HG02973 (cell line): ENCODE data around the gene PGM2.

Source experiments
- ATAC-seq: cut with Tn5 transposase; IDR thresholded peaks from one replicate; pipeline ENCODE4 v1.9.1; 2021; ENCODE audit warnings: moderate library complexity; ENCODE audit not compliant: unreplicated experiment

The PGM2 gene

DNA sequence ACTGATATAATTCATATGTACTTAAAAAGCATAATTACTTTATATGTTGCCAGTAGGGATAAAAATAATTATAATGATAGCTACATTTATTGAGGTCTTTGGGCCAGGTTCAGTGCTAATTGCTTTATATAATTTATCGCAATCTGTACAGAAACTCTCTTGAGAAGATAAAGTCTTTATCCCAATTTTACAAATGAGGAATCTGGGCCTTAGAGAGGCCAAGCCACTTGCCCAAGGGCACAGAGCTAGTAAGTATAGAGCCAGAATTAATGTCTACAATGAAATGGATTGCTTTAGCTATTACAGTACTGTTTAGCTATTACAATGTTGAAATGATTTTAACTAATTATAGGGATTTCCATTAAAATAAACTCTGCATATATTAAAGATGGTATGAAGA, 33.8 kb downstream of the PGM2 start:
- no peak for ATAC-seq

DNA sequence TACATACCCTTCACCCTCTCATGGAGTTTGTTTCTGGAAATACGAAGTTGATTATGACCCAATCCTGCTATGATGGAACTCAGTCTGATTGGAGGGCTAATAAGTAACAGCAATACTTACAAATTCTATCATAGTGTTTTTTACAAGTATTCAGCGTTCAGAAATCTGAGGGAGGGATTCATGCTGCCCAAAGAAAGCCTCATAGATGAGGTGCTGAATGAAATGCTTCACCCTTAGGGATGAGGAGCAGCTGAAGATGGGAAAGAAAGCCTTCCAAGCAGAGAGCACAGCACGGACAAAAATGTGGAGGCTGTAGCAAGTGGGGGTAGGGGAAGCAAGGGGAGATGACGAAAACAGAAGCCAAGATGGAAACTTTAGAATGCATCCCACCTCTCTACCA, 36.5 kb downstream of the PGM2 start:
- ATAC-seq = no peak

DNA sequence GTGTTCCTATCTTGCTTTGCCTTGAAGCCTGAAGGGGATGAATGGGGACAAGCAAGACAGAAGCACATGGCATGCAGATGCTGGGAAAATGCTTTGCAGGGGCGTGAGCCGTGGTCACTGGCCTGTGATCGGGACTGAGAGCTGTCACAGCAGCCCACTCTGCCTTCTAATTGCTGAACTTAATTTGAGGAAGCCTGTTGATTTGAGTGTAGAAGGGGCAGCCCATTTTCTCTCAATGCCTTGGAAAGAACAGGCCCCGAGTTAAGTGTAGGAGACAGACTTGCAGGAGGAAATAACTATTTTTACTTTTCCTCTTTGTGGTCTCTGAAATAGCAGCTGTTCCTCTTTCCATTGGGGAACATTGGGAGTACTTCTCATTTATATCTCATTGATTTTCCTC, 38.3 kb downstream of the PGM2 start:
- no peak for ATAC-seq

DNA sequence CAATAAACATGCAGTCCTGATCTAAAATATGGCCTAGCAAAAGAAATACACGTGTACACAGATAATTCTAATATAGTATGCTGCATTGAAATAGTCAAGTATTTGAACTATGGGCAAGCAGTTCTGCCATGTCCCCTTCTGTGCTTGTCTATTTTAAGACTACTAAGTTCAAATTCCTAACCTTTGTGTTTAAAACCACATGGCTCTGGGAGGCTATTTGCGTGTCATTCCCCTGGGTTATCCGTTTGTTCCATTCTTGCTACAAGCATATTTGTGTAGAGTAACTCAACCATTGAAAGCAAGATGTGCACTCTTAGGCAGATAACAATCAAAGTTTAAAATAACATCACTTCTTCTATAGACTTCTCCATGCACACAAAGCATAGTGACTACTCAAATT, 39.0 kb downstream of the PGM2 start:
- no peak for ATAC-seq

DNA sequence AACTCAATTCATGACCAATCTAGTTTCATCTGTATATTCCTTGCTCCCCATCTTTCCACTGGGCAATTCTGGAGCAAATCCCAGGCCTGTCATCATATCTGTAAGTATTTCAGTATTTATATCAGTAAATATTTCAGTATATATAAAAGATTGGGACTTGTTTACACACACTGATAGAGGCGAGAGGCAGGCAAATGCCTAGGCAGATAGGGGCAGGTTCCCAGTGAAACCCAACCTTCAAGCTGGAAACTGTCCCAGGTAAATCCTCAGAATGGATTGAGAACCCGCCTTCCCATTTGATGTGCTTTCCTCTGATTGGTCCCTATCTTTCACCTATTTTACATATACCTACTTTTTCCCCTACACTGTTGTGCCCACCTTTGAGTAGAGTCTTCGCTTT, 40.6 kb downstream of the PGM2 start:
- ATAC-seq = no peak

DNA sequence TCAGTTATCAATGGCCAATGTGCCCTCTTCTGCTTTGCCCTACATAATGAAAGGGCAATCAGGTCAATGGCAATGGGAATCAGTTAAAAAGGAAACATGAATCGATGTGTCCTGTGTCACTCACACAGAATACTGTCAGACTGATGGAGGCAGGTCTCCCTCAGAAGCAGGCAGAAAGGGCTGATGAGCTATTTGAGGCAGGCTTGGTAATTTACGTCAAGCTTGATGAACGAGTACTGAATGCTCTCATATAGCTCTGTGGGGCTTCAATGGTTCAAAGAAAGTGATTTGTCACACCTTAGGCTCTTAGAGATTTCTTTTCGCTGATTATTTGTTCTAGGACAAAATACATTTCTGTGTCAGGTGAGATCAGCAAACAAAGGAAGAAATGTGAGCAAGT, 41.8 kb downstream of the PGM2 start:
- ATAC-seq = no peak

DNA sequence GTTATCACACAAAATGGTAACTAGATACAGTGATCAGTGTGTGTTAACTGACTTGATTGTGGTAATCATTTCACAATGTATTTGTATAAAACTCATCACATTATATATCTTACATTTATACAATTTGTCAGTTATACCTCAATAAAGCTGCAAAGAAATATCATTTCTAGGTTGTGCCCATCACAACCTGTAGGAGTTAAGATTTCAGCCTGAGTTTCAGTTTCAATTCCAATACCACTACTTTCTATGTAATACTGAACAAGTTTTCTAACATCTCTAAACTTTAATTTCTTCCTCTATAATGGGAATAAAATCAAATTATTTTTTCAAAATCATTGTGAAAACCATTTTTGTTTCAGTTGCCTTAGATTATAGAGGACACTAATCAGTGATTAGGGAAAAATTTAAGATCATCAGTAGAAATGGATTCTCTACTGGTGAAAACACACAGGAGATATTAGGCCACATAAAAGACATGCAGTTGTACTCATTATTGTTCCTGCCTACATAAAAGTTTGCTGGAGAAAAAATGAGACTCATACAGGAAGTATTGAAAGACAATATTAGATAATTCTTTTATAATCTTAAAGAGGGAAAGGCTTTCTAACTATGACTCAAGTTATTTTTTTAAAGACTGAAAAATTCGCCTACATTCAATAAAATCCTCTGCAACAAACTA, 46.0 kb downstream of the PGM2 start:
- no peak for ATAC-seq

DNA sequence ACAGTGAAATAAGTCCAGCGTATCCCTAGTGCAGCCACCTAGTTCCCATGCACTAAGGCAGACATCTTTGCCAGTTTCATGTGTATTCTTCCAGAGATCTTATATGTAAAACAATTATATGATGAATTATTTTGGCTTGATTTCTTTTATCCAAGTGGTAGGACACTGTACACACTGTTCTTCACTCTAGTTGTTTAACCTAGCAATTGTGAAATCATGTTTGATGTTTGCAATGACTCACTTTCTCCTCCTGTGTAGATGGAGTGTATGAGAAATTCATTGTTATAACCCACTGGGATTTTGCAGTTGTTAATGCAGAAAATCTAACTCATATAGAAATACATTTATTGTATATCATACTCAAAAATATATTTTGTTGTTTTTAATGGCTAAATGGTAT, 46.9 kb downstream of the PGM2 start:
- no peak for ATAC-seq

DNA sequence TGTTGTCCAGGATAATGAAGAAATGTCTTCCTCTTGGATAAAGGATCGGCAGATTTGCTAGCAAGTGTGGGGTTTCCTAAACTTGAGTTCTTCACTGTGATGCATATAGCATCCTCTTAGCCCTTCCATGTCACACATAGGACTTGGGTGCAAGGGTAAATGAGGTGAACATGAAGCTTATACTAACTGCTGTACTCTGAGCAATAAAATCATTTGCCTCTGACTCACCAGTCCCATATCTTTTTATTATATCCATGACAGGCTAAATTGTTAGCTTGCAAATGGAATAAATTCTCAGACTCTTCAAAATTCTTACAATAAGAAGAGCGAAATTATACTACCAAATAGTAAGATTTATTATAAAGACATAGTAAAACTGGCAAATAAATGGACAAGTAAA, 49.7 kb downstream of the PGM2 start:
- ATAC-seq = no peak

DNA sequence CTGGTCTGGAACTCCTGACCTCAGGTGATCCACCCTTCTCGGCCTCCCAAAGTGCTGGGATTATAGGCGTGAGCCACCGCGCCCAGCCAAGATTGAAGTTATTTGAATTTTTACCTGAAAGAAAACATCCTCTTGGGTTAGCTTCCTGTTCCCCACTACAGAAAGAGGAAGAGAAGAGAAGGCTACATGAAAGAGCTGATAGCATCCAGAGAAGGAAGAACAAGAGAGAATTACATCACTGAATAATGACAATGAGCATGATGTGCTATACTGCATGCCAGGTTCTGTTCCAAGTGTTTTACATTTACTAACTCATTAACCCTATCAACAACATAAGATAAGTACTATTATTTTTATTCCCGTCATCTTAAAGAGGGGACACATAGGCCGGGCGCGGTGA, 52.9 kb downstream of the PGM2 start:
- no peak for ATAC-seq

DNA sequence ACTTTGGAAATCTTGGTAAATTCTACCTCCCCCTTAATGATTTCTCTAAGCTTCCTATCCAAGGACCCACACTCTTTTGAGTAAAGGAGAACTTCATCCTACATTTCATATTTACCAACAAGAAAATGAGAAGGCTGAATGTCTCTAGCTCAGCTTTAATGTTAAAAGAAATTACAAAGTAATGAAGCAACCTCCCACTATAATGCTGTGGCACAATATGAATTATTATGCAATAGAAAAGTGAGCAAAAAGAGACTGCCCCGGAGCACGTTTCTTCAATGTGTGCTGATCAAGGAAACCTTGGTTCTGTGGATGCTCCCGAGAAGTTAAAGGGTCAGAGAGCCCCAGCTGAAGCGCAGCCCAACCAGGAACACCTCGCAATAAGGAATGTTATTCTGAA, 55.3 kb downstream of the PGM2 start:
- ATAC-seq = no peak

DNA sequence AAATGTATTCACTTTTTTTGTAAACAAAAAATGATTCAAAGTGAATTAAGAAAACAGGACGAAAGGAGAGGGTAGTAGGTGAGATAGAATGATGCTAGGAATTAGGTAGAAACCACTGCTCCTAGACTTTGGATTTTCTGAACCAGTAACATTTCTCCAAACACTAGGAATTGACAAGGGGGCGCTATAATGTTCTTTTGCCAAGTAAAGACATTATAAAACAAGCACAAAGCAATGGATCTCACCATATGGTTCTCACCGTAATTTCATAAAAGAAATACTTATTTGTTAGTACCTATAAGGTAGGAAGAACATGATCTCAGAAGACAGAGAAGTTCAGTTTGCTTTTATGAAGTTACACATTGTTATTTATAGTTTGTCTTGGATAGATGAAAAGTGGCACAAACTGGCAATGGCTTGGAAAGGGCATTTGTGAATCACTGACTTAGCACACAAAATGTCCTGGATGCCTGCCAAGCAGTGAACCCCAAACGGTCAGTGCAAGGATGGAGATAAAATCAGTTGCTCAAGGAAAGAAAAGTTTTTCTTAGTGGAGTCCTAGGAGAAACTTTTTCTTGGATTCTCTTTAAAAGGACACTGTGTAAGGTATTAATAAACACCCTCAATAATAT, 56.3 kb downstream of the PGM2 start:
- ATAC-seq = no peak

DNA sequence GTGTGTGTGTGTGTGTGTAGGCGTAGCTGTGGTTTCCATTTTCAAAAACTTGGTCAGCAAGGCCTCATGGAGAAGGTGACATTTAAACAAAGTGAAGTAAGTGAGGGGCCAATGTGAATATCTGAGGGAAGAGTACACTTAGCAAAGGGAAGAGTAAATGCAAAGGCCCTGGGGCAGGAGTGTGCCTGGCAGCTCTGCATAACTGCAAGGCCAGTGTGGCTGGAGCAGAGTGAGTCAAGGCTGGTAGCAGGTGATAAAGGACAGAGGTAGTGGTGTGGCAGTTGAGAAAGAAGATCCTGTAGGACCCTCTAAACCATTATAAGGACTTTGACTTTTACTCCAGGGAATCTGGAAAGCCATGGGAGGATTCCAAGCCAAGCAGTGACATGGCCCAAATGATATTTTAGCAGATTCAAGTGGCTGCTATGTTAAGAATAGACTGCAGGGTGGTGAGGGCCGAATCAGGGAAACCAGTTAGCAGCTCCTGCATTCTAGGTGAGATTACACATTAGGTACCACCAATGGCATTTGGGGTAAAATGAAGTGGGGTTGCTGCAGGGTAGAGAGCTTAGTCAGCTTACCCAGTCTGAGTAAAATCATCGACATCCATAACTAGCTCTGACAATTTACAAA, 58.5 kb downstream of the PGM2 start:
- ATAC-seq = no peak

DNA sequence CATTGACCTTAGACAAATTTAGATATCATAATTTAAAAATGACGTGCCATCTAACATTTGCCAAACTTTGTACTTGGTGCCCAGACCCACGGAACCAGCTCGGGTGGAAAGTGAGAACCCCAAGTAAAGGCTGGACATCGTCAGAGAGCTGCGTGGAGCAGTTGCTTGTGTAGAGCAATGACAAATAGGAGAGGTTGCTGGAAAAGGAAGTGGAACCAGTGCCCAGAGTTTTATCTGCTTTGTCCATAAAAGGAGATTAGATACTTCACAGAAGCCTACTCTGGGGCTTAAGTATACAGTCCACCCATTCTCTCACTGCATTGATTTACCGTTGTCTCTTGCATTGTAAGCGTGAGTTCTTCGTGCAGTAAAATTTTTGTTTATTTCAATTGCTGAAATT, 59.0 kb downstream of the PGM2 start:
- no peak for ATAC-seq

DNA sequence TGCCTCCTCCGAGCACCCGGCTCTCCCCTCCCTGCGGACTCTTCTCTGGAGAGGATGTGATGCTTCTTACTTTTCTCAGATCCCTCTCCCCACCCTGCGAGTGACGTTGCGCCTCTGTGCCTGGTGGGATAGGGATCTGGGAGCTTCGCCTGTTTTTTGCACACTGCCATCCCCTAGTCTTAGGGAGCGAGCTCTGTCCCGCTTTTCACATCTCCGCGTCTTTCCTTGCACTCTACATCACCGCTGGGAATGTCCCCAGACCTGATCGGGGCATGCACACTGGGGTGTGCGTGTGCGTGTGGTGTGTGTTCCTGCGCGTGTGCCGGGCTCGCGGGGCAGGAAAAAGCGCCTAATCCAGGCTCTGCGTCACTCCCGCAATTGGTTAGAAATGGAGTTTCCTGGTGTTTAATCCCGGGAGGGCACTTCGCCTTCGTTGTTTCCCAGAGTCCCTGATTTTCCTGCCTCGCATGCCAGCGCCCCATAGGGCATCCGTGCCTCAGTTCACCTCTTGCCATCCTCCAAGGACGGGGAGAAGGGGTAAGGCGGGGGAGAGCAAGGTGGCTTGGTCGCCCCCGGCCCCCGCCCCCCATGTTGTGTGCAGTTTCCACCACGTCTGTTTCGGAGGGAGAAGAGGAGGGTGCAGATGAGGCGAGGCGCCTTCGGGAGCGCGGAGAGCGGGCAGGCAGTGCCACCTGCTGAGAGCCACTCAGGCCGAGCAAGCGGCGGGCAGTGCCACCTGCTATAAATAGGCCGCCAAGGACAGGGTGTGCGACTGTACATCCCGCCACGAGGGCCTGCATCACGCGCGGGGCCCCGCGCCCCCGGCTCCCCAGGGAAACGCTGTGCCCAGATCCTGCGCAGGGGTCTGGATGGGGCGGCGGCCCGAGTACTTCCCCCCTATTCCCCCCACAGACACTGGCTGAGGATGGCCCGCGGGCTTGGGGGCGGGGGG, 63.6 kb downstream of the PGM2 start:
- peak; percentile 1 for ATAC-seq

DNA sequence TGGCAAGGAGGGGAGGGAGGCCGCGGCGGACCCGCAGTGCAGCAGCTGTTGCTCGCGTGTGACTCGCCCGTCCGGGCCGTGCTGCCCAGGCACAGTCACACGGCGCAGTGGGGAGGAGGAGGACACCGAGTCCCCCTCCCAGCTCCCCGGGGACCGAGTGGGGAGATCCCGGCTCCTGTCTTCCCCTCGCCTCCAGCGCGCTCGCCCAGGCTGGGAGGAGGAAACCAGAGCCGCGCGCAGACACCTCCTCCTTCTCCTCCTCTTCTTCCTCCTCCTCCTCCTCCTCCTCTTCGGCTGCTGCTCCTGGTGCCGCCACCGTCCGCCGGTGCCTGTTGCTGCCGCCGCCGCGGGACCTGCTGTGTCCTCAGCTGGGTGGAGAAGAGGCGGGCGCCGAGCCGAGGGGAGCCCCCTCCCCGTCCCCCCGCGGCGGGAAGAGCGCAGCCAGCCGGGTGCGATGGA, 64.3 kb downstream of the PGM2 start, which contains the start of gene TBC1D1:
Gene TBC1D1 (plus strand): TSS at position 284 of the 459 bp plus-strand sequence. CDS start 11,012 bp downstream, outside the sequence.
- peak; percentile 15 for ATAC-seq

DNA sequence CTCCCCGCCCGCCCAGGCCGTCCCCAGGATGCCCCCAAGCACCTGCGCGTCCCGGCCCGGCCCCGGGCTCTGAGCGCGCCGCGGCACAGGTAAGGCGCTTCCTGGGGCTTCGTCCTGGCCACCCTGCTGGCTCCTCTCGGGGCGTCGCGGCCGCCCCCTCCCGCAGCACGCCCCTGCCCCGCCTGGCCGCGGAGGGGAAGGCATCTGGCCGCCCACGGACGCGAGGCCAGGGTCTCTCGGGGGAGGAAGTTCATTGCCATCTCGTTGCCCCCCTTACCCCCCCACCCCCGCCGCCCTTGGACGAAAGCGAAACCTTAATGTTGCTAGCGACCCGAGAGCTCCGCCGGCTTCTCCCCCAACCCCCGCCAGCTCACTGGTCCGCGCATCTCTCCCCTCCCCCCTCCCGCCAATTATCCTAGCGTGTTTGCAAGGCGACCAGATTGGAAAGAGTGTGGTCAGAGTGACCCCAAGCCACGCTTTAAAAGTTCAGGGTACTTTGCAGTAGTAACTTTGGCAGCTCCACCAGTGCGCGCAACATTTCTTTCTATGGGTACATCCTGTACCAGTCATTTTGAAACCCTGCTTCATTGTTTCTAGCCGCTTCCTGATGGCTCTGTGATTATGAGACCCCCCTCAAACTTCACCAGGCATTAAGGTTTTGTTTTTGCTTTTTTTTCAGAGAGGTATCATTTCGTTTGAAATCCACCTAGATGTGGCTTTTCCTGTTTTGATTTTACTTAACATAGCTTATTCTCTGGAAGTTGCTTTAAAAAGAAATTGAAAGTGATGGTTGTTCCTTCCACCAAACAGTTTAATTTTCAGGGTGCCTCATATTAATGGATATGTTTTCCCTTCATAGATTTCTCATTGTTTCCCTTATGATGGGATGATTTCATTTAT, 65.0 kb downstream of the PGM2 start:
- ATAC-seq = peak; percentile 65

DNA sequence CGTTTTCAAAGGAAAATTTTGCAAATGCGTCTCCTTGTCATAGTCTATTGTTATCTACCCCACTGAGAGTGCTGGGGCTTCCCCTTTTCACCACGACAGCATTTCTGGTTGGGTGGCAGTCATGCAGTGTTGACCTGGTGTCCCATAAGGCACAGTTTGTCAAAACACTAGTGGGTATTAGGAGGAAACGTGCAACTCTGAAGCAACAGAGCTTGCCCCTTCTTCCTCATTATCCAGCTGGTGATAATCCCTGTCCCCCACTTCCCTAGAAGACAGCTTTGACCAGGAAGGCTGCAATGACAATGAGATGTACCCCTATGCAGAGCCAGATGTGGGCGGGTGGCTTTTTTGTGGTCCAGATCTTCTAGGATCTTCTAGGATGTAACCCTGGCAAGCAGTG, 66.2 kb downstream of the PGM2 start:
- peak; percentile 42 for ATAC-seq

DNA sequence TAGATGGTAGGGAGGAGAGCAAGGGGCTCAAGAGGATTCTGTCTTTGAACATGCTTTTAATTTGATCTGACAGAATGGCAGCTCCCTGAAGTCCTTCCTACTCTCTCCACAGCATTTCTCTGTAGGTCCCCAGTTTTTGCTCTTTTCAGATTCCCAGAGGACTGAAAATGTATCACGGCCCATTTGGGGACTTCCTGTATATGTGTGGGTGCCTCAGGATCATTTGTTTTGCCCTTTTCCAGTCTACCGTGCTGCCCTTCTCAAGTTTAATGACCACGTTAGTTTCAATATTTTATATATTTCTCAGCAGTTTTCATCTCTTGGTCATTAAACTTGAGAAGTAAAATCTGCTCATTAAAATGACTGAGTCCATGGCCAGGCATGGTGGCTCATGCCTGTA, 66.7 kb downstream of the PGM2 start:
- no peak for ATAC-seq

DNA sequence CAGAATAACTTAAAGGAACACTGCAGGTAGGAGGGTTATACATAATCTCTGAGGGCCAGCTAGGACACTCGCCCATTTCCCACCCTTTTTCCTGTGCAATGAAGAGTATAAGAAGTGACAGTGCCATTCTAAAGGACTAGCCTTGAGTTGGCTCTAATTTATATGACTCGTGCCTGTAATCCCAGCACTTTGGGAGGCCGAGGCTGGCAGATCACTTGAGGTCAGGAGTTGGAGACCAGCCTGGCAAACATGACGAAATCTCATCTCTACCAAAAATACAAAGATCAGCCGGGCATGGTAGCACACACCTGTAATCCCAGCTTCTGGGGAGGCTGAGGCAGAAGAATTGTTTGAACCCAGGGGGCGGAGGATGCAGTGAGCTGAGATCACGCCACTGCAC, 68.8 kb downstream of the PGM2 start:
- no peak for ATAC-seq
